HG03442 (cell line): Measurements from ENCODE around the gene ASCL5.

Source experiments
- ATAC-seq: cut with Tn5 transposase; IDR thresholded peaks from one replicate; pipeline ENCODE4 v1.9.1; 2021; ENCODE audit warnings: mild to moderate bottlenecking, moderate library complexity; ENCODE audit not compliant: unreplicated experiment

ASCL5 gene

DNA sequence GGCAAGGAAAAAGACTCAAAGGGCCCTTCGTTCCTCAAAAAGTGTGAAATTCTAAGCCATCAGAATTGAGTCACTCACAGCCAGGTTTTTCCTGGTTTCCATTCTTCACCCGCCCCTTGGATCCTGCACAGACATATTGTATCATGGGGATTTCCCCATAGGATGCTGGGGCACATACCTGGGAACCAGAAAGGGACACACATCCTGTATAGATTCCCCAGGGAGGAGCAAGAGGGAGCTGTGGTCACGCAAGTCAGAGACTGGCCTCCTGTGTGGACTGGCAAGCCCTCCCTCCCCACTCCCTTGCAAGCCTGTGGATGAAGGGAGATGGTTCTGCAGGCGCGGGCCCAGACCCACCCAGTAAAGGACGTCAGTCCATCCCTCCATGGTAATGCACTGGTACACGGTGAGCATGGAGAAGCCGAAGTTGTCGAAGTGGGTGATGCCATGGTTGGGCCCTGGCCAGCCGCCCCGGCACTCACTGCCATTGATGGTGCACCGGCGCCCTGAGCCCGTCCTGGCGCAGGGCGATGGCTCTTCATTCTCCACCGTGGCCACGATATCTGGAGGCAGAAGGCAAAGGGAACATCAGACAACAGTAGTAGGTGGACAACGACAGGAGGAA is 38.0 kb downstream of the ASCL5 start:
- no peak for ATAC-seq

- ATAC-seq, result no peak
Observed at GRCh38 chr1:201088395-201088794, 38.6 kb downstream of the ASCL5 start.

- ATAC-seq, result no peak
Observed at GRCh38 chr1:201085902-201086735, 40.9 kb downstream of the ASCL5 start.

- ATAC-seq, result no peak
Observed at GRCh38 chr1:201084295-201084694, 42.7 kb downstream of the ASCL5 start.

DNA sequence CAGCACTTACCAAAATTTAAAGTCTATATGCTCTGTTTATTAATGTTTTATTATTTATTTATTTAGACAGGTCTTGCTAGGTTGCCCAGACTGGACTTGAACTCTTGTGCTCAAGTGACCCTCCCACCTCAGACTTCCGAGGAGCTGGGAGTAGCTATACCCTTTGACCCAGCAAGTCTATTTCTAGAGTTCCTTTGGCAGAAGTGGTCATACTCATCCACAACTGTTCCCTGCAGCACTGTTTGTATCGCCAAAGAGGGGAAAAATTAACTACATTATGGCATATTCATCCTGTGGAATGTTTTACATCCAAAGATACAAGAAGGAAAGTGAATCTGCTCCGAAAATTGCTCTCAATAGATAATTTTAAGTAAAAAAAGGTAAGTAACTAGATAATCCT is 43.2 kb downstream of the ASCL5 start:
- ATAC-seq, result no peak

DNA sequence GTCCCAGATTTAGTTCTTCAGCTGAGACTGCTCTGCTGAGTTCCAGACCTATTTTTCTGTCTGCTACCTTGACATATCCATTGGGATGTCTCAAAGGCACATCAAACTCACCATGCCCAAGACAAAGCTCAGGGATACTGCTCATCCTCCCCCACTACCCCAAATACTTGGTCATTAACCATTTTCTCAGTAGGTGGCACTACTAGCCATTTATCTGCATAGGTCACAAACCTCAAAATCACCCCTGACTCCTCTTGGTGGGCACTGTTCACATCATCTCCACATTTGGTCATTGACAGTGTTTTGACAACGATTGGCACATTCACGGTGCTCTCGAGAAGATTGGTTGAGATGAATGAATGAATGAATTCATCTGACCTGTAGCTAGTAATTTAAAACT is 46.8 kb downstream of the ASCL5 start:
- ATAC-seq, result no peak

GRCh38 chr1:201077736-201078135 is 49.2 kb downstream of the ASCL5 start:
- no peak for ATAC-seq

- no peak for ATAC-seq
Observed at GRCh38 chr1:201077116-201077515, 49.9 kb downstream of the ASCL5 start.

GRCh38 chr1:201076092-201076491 is 50.9 kb downstream of the ASCL5 start:
- no peak for ATAC-seq

DNA sequence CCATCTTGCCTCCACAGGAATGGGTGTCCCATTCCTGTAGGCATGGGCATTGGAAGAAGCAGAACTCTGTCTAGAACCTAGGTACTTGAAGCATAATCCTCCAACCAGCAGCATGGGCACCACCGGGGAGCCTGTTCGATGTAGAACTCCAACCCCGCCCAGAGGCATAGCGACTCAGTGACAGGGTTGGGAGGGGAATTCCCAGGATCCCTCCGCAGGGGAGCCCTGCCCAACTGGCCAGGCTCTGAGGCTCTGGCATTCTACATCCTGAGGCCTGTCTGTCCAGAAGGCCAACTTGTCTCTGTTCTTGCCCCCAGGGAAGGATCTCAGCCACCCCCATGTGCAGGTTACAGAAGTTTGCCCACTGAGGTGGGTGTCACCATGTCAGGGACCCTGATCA is 53.0 kb downstream of the ASCL5 start:
- ATAC-seq, result no peak

DNA sequence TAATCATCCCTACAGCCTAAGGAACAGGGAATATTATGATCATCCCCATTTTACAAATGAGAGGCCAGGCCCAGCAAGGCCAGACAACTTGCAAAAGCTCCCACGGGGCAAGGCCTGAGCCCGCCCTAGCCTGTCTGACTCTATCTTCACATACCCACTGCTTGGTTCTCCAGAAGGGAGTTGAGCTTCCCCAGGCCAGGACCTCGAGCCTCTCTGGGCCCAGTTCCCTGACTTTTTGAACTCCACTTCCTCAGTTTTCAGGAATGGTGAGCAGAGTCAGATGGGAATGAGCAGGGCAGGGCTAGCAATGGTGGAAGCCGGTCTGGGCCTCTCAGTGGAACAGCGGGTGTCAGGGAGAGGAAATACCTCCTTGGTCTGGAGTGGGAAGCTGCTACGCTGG is 54.1 kb downstream of the ASCL5 start:
- no peak for ATAC-seq

DNA sequence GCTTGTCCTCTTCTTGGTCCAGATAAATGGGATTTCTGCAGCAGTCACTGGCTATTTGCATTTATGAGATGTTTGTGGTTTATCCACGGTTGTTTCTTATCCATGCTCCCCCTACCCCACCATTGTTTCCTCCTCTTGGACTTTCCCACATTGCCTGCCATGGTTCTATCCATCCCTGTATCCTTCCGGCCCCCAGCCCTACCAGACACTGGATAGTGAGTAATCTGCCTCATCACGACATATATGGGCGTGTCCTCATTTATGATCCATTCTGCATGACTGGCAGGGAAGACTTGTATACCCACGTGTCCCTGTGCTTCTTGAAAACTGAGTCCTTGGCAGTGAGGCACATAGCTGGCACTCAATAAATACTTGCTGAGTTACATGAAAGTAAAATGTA is 54.8 kb downstream of the ASCL5 start:
- ATAC-seq, result no peak

GRCh38 chr1:201069636-201070035 is 57.3 kb downstream of the ASCL5 start:
- ATAC-seq, result no peak

GRCh38 chr1:201068976-201069375 is 58.0 kb downstream of the ASCL5 start:
- no peak for ATAC-seq

DNA sequence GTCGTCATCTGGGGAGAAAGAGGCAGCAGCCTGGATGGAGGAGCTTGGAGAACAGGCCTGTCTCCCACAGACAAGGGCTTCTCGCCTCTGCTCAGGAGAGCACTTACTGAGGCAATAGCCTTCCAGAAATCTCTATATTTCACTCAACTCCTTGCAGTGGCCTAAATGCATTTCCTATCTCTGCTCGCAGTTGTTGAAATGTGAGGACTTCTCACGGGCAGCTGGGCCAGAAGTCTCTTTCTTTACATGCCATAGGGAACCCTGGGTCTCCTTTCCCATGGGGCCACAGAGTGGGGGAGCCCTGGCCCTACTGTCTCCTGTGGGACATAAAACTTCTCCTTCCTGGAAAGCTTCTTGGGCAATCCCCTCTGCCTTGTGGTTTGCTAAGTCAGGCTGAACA is 60.0 kb downstream of the ASCL5 start:
- no peak for ATAC-seq

- ATAC-seq, result no peak
Observed at GRCh38 chr1:201065686-201066085, 61.3 kb downstream of the ASCL5 start.

DNA sequence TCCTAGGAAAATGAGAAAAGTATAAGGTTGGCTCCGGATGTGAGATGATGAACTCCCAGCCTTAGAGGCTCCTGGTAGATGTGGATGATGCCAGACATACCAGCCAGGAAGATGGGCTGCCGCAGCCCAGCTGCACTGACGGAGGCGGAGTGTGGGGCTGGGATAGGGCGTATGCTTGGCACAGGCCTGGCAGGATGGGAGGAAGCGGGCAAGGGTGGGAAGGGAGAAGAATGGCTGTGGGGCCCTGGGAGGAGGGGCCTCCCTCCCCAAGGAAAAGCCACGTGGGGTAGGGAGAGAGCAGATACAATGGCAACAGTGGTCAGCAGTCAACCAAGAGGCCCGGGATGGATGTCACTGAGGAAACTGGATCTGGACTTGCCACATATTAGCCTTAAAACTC is 62.2 kb downstream of the ASCL5 start:
- no peak for ATAC-seq
